Suprapubic skin (tissue), 3 donors: ENCODE results near the gene SUPT4H1.

Experiments used
- CTCF ChIP-seq, 2 donors: fragments of 200-600 bp in 1 of 2; fragments of 450-650 bp in 1 of 2; sonication (generic) in 1 of 2; IDR thresholded peaks; one replicate each; pipeline ENCODE4 v1.5.1; 2016 to 2019; ENCODE audit warnings: antibody characterized with exemption in 2 of 2, mild to moderate bottlenecking in 1 of 2, moderate library complexity in 1 of 2
- EP300 ChIP-seq: sonication (generic); formaldehyde crosslinking; IDR thresholded peaks from one replicate; pipeline ENCODE4 v1.6.1; 2017; ENCODE audit warnings: antibody characterized with exemption

- no peak for TF ChIP-seq CTCF (IDR thresholded peaks at IDR 0.05)
- no peak for TF ChIP-seq EP300
These were observed 39.4 kb upstream of the SUPT4H1 start for GRCh38 chr17:58391302-58391984.
